IMR-90 (cell line): ENCODE results near the gene CMC1. TPM values are rescaled to one million over a fixed set of nuclear protein-coding genes. Genes with fewer than 3 reads are reported as not detected.

Experiments used
- ATAC-seq: fragments of 200-7000 bp; cut with Tn5 transposase; 2 replicates; pipeline ENCODE4 v1.9.1; 2020; ENCODE audit warnings: low read depth, mild to moderate bottlenecking, moderate library complexity
- BruUV-seq: library from RNA; stranded (reverse); fragments of 400-500 nt; replicated peaks from 2 replicates; lab custom pipeline; 2021; lab: Mats Ljungman, UMichigan
- CTCF ChIA-PET: fragments of 300-600 bp; formaldehyde crosslinking; extraction: SDS; loops from one replicate; lab custom pipeline; 2021; ENCODE audit warnings: antibody characterized with exemption; lab: Yijun Ruan, JAX
- POLR2A ChIA-PET: fragments of 300-600 bp; sonication (Branson Sonifier 250); formaldehyde crosslinking; loops from one replicate; lab custom pipeline; 2022; ENCODE audit warnings: antibody characterized with exemption; ENCODE audit not compliant: unreplicated experiment; lab: Charles Lee
- DNase-seq: peaks from one replicate; pipeline ENCODE4 v3.0.0; 2013
- H2AFZ ChIP-seq: replicated peaks from 2 replicates; pipeline ENCODE3; 2013; ENCODE audit warnings: low read length, mild to moderate bottlenecking; ENCODE audit not compliant: poor library complexity
- H2AK5ac ChIP-seq: 2 replicates; pipeline ENCODE4 v1.6.1; 2013; ENCODE audit warnings: low read depth, low read length, inconsistent platforms
- H2AK9ac ChIP-seq: replicated peaks from 2 replicates; pipeline ENCODE3; 2013; ENCODE audit warnings: mild to moderate bottlenecking, low read depth, low read length, moderate library complexity; ENCODE audit not compliant: poor library complexity
- H2BK120ac ChIP-seq: 2 replicates; pipeline ENCODE4 v1.6.1; 2013; ENCODE audit warnings: low read depth, low read length, inconsistent platforms
- H2BK15ac ChIP-seq: 3 replicates; pipeline ENCODE4 v1.6.1; 2013; ENCODE audit warnings: low read depth, low read length, inconsistent platforms
- H2BK20ac ChIP-seq: 2 replicates; pipeline ENCODE4 v1.6.1; 2013; ENCODE audit warnings: low read depth, mild to moderate bottlenecking, inconsistent platforms, low read length, moderate library complexity
- H2BK5ac ChIP-seq: 2 replicates; pipeline ENCODE4 v1.6.1; 2013; ENCODE audit warnings: mild to moderate bottlenecking, low read depth, low read length, inconsistent platforms; ENCODE audit not compliant: poor library complexity, severe bottlenecking
- H3K14ac ChIP-seq: replicated peaks from 2 replicates; pipeline ENCODE4 v1.6.1; 2013; ENCODE audit warnings: low read depth, low read length, inconsistent platforms
- H3K18ac ChIP-seq: 2 replicates; pipeline ENCODE4 v1.6.1; 2013; ENCODE audit warnings: low read depth, low read length, control low read depth
- H3K23ac ChIP-seq: 2 replicates; pipeline ENCODE4 v1.6.1; 2013; ENCODE audit warnings: low read depth, low read length, inconsistent platforms
- H3K27ac ChIP-seq: 2 replicates; pipeline ENCODE4 v1.5.1; 2013; ENCODE audit warnings: mild to moderate bottlenecking, control low read depth, low read length; ENCODE audit not compliant: insufficient read depth
- H3K27me3 ChIP-seq: 2 replicates; pipeline ENCODE4 v1.6.1; 2013; ENCODE audit warnings: low read length; ENCODE audit not compliant: control insufficient read depth, insufficient read depth
- H3K36me3 ChIP-seq: 2 replicates; pipeline ENCODE4 v1.6.1; 2013; ENCODE audit warnings: low read length, mixed read lengths; ENCODE audit not compliant: control insufficient read depth, insufficient read depth
- H3K4ac ChIP-seq: 2 replicates; pipeline ENCODE4 v1.6.1; 2013; ENCODE audit warnings: low read depth, low read length, inconsistent platforms
- H3K4me1 ChIP-seq: 2 replicates; pipeline ENCODE4 v1.6.1; 2013; ENCODE audit warnings: low read length, mixed read lengths; ENCODE audit not compliant: control insufficient read depth, insufficient read depth
- H3K4me2 ChIP-seq: 2 replicates; pipeline ENCODE4 v1.6.1; 2013; ENCODE audit warnings: low read depth, mild to moderate bottlenecking, control low read depth, low read length, moderate library complexity
- H3K4me3 ChIP-seq: 2 replicates; pipeline ENCODE4 v1.5.1; 2013; ENCODE audit warnings: low read depth, mild to moderate bottlenecking, control low read depth, low read length, moderate library complexity; ENCODE audit not compliant: insufficient read depth
- H3K56ac ChIP-seq: 2 replicates; pipeline ENCODE4 v1.6.1; 2013; ENCODE audit warnings: low read length, inconsistent platforms; ENCODE audit not compliant: insufficient read depth; ENCODE audit errors: extremely low read depth
- H3K79me1 ChIP-seq, 2 experiments: 2 replicates each; pipeline ENCODE4 v1.6.1; 2013; ENCODE audit warnings: low read length in 2 of 2, inconsistent platforms in 1 of 2, low read depth in 1 of 2
- H3K9ac ChIP-seq: 2 replicates; pipeline ENCODE4 v1.6.1; 2013; ENCODE audit warnings: low read depth, low read length, control low read depth
- H3K9me1 ChIP-seq: 2 replicates; pipeline ENCODE4 v1.6.1; 2013; ENCODE audit warnings: low read length, inconsistent platforms; ENCODE audit not compliant: insufficient read depth
- H3K9me3 ChIP-seq: 2 replicates; pipeline ENCODE4 v1.6.1; 2013; ENCODE audit warnings: low read length; ENCODE audit not compliant: control insufficient read depth, insufficient read depth
- H4K20me1 ChIP-seq: 2 replicates; pipeline ENCODE4 v1.6.1; 2013; ENCODE audit warnings: low read length, inconsistent platforms; ENCODE audit not compliant: insufficient read depth
- H4K5ac ChIP-seq: 2 replicates; pipeline ENCODE4 v1.6.1; 2013; ENCODE audit warnings: mild to moderate bottlenecking, low read depth, low read length, control low read depth
- H4K8ac ChIP-seq, 2 experiments: 2 replicates each; pipeline ENCODE4 v1.6.1; 2013; ENCODE audit warnings: low read depth in 2 of 2, low read length in 2 of 2, control low read depth in 1 of 2, inconsistent platforms in 1 of 2
- H4K91ac ChIP-seq: 2 replicates; pipeline ENCODE4 v1.6.1; 2013; ENCODE audit warnings: low read depth, low read length, inconsistent platforms; ENCODE audit not compliant: insufficient read depth
- BHLHE40 ChIP-seq: fragments of 150-350 bp; IDR thresholded peaks from 2 replicates; pipeline ENCODE4 v1.6.1; 2016; ENCODE audit warnings: mild to moderate bottlenecking, low read depth, low read length
- CTCF ChIP-seq: conservative IDR thresholded peaks from 2 replicates; pipeline ENCODE4 v1.5.1; 2012; ENCODE audit warnings: mild to moderate bottlenecking, low read depth, low read length, improper control_type of control experiment
- FOS ChIP-seq: fragments of 150-350 bp; IDR thresholded peaks from 2 replicates; pipeline ENCODE4 v1.6.1; 2016; ENCODE audit warnings: low read depth, low read length
- POLR2A ChIP-seq: IDR thresholded peaks from 2 replicates; pipeline ENCODE4 v1.6.1; 2012; ENCODE audit warnings: mild to moderate bottlenecking, low read depth, low read length
- dilution Hi-C: fragments of 300-500 bp; cut with HindIII; formaldehyde crosslinking; loops from one replicate; pipeline ENCODE4 v1.14.3; 2018; ENCODE audit warnings: low sequenced_read_pairs; ENCODE audit not compliant: unreplicated experiment
- in situ Hi-C: fragments of 300-500 bp; cut with MboI; formaldehyde crosslinking; loops from 3 replicates; pipeline ENCODE4 v1.14.3; 2019; ENCODE audit warnings: low sequenced_read_pairs, inconsistent platforms, mixed read lengths
- intact Hi-C: fragments of 100-400 bp; cut with micrococcal nuclease; formaldehyde crosslinking; loops from 2 replicates; pipeline ENCODE4 v1.10.0; 2022
- polyA plus RNA-seq, 3 experiments: library from polyadenylated mRNA; depleted of rRNA; stranded (reverse); fragments of >200 nt; gene quantifications; 2 replicates each; pipeline ENCODE4 v1.2.3, GENCODE V29; 2012; ENCODE audit warnings: low replicate concordance in 1 of 3
- total RNA-seq: library from RNA; depleted of rRNA; stranded (reverse); fragments of >200 nt; gene quantifications from 2 replicates; pipeline ENCODE4 v1.2.3, GENCODE V29; 2012

CMC1 gene
- total and polyA plus RNA-seq, 2 of the 4 experiments (the other 2 are of a cell fraction), result 1.6 to 18.3 TPM

- TF ChIP-seq FOS, result no peak
- no peak for TF ChIP-seq BHLHE40
- TF ChIP-seq POLR2A, result no peak
These were observed 87.1 kb downstream of the CMC1 start (continued) for GRCh38 chr3:28328188-28329151.

- intact Hi-C loops, result loop anchor here (10.0 kb wide), 1 partner anchor 850 kb away; the partner anchor contains the start of gene SLC4A7
- DNase-seq (peak; percentile 4), ATAC-seq (peak; percentile 37; the same call in 1 of the 2 replicates)
- Histone ChIP-seq H3K9ac (no peak overlapping the region), H3K9me3 (no peaks in the 10 kb centered on the region), H3K4me1 (no peaks in the 10 kb centered on the region), H2AFZ (no peak overlapping the region), H3K4me3 (no peak overlapping the region), H2BK20ac (no peak overlapping the region), H4K91ac (no peak overlapping the region), H3K23ac (no peak overlapping the region), H3K18ac (no peak overlapping the region), H3K4me2 (no peak overlapping the region), H3K27ac (no peak overlapping the region), H2BK120ac (no peak overlapping the region), H2BK5ac (no peak overlapping the region), H3K27me3 (no peaks in the 10 kb centered on the region), H3K36me3 (peaks cover 12% of the 10 kb centered on the region; the same call in 1 of the 2 replicates), H3K14ac (no peak overlapping the region), H2BK15ac (no peak overlapping the region), H3K9me1 (no peaks in the 10 kb centered on the region), H3K56ac (no peak overlapping the region), H2AK9ac (no peak overlapping the region), H4K20me1 (no peaks in the 10 kb centered on the region), H3K4ac (no peak overlapping the region), H2AK5ac (no peak overlapping the region), H4K8ac (no peak overlapping the region), H3K79me1 (peaks cover 0 to 4% of the 10 kb centered on the region in 2 experiments; a peak in 1 of 4 replicates), H4K5ac (no peak overlapping the region)
- BruUV-seq, result no TSS peak
- CTCF ChIA-PET, result no interaction called here
- dilution Hi-C loops, result no loop called here
- TF ChIP-seq CTCF (peak; percentile 27; the same call in 1 of the 2 replicates), FOS (no peak)
- POLR2A ChIA-PET, result no interaction called here
- in situ Hi-C loops, result no loop called here
These were observed 93.1 kb downstream of the CMC1 start for GRCh38 chr3:28334552-28334951.
